H1 (cell line): ENCODE measurements around the gene PFKP.

Source experiments
- ATF3 ChIP-seq: IDR thresholded peaks from 2 replicates; pipeline ENCODE4 v1.6.1; 2011; ENCODE audit warnings: low read depth, mild to moderate bottlenecking, low read length; ENCODE audit not compliant: insufficient read depth
- CTCF ChIP-seq, 3 experiments: IDR thresholded peaks; 1 replicate in 2 of 3; 2 replicates in 1 of 3; pipeline versions ENCODE4 v1.5.1 to v1.6.1; 2011; ENCODE audit warnings: low read length in 3 of 3, mild to moderate bottlenecking in 3 of 3, inconsistent platforms in 2 of 3, low read depth in 1 of 3, moderate library complexity in 1 of 3; ENCODE audit not compliant: insufficient read depth in 1 of 3; ENCODE audit errors: control extremely low read depth in 1 of 3
- POLR2A ChIP-seq, 2 experiments: IDR thresholded peaks; 1 replicate in 1 of 2; 2 replicates in 1 of 2; pipeline ENCODE4 v1.6.1; 2011; ENCODE audit warnings: low read depth in 2 of 2, low read length in 2 of 2, mild to moderate bottlenecking in 2 of 2; ENCODE audit errors: control extremely low read depth in 1 of 2
- POLR2AphosphoS5 ChIP-seq: IDR thresholded peaks from 2 replicates; pipeline ENCODE4 v1.6.1; 2011; ENCODE audit warnings: low read depth, low read length

- TF ChIP-seq POLR2A (IDR thresholded peaks at IDR 0.05; ENCODE audit: control extremely low read depth in 1 of 2, low read depth in 2 of 2, low read length in 2 of 2) (no peak), CTCF (IDR thresholded peaks at IDR 0.05; ENCODE audit: control extremely low read depth in 1 of 3, insufficient read depth in 1 of 3, low read depth in 1 of 3, low read length in 3 of 3) (no peak), ATF3 (no peak), POLR2AphosphoS5 (no peak)
Observed at GRCh38 chr10:3094609-3095036, 27.3 kb downstream of the PFKP start.
